GM18526 (cell line): ENCODE measurements around the gene C11orf52.

Source experiments
- POLR2A ChIP-seq: IDR thresholded peaks from 3 replicates; pipeline ENCODE4 v1.6.1; 2011; ENCODE audit not compliant: insufficient read length; ENCODE audit errors: extremely low read depth

Gene C11orf52, protein sequence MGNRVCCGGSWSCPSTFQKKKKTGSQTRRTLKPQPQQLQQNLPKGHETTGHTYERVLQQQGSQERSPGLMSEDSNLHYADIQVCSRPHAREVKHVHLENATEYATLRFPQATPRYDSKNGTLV

GRCh38 chr11:111918390-111919256, at the start of gene C11orf52:
C11orf52 (plus strand) TSS chr11:111918913; CDS start chr11:111918973, 60 bp downstream.
- no peak for TF ChIP-seq POLR2A

GRCh38 chr11:111870113-111870512, 48.6 kb upstream of the C11orf52 start:
- no peak for TF ChIP-seq POLR2A

DNA sequence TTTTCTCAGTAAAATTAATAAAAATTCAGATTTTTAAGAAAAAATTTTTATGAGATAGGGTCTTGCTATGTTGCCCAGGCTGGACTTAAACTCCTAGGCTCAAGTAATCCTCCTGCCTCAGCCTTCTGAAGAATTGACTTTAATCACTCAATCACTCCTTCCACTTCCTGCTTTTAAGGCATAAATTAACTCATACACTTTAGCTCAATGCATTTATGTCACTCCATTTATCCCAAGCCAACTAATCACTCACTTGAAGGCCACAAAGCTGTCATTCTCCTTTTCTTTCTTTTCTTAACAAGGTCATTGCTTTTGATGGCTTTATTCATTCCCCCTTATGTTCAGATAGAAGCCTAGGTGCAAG, 48.2 kb upstream of the C11orf52 start:
- TF ChIP-seq POLR2A = no peak

DNA sequence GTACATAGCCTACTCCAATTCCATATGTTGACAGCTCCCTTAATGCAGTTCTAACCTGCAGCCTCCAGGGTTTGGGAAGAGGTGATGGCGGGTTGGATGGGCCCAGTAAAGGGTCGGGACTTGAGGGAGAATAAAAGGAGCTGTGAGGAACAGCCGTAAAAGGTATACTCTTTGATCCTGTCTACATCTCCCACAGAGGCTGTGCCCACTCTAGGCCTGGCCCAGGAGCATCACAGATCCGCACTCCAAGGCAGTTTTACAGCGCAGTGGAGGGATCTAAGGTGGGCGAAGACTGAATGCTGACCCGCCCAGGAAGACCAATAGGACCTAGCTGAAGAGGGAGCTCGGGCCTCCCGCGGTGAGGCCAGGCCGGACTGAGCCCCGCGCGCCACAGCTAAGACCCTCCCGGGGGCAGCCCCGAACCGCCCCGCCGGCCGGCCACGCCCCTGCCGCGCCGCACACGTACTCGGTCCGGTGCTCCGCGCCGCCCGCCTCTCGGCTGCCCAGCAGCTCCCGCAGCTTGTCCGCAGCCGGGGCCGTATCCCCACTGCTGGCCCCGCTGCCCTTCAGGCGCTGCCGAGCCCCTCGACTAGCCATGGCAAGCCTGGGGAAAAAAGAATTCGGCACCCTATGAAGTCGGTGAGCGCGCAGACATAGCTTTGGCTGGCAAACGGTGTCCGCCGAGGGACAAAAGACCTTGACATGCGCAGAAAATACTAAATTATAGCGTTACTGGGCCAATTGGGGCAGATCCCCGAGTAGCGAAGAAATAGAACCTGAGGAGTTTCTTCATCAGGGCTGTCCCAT, 47.6 kb upstream of the C11orf52 start, which contains the start of gene ALG9:
Gene ALG9 (minus strand): TSS at position 696 of the 807 bp plus-strand sequence. CDS start 99 bp downstream, at position 597.
- TF ChIP-seq POLR2A = peak; percentile 56

DNA sequence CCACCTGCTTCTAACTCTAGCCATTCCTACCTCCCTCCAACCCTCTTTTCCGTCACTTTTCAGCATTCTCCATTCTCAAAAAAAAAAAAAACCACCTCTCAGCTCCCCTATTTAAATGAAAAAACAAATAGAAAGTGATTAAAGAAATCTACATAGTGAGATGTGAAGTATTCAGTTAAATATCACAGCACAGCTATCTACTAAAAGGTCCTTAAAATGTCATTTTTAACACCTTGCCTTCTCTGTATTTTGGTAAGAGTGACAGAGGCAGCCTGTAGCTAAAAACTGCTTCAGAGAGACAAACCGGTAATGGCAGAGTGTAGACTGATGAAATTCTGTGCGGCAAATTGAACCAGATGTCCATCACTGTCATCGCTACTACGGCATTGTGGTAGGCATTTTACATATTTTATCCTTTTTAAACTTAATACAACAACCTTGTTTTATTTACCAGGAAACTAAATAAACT, 47.0 kb upstream of the C11orf52 start:
- no peak for TF ChIP-seq POLR2A

- no peak for TF ChIP-seq POLR2A
Observed at GRCh38 chr11:111878385-111878848, 40.3 kb upstream of the C11orf52 start.

- peak; percentile 69 for TF ChIP-seq POLR2A
Observed at GRCh38 chr11:111878849-111879636, 39.7 kb upstream of the C11orf52 start, which contains the start of the genes CFAP68 and FDXACB1. CFAP68 (plus strand) TSS chr11:111879541; CDS start chr11:111879561, 20 bp downstream. FDXACB1 (minus strand) TSS chr11:111879165; CDS start chr11:111879132, 33 bp downstream.

DNA sequence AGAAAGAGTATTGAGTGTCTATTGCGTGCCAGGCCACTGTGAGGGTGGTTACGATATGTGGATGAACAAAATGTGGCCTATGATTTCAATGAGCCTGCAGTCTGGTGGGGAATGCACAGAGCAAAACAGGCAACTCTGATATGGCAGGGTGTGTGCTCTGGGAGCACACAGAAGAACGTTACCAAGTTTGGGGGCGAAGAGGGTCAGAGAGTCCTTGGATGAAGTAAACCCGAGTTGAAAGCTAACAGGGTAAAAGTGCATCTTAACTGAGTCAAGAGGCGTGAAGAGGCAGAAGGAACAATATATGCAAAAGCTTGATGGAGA, 39.1 kb upstream of the C11orf52 start:
- no peak for TF ChIP-seq POLR2A

DNA sequence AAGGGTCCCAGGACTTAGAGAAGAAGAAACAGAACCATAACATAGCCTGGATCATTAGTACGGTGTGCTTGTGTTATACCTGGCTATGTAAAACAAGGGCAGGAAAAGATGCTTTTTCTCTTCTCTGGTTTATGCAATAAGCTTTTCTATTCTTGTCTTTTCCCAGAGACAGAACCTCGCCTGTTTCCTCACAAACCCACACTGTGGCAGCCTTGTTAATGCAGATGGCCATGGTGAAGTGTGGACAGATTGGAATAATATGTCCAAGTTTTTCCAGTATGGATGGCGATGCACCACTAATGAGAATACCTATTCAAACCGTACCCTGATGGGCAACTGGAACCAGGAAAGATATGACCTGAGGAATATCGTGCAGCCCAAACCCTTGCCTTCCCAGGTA, 36.5 kb upstream of the C11orf52 start:
- no peak for TF ChIP-seq POLR2A

DNA sequence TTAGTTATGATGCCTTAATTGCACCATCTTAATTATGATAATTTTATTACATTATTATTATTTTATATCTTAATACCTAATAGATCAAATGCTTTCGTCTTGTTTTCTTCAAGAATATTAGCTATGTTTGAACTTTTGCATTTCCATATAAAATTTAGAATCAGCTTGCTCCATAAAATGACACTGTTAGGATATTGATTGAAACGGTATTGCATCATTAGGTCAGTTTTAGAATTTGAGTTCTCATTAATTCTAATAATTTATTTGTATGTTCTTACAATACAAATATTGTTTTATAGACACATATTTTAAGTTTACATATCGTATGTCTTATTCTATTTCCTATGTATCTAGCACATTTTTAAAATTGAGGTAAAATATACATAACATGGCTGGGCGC, 32.7 kb upstream of the C11orf52 start:
- no peak for TF ChIP-seq POLR2A

DNA sequence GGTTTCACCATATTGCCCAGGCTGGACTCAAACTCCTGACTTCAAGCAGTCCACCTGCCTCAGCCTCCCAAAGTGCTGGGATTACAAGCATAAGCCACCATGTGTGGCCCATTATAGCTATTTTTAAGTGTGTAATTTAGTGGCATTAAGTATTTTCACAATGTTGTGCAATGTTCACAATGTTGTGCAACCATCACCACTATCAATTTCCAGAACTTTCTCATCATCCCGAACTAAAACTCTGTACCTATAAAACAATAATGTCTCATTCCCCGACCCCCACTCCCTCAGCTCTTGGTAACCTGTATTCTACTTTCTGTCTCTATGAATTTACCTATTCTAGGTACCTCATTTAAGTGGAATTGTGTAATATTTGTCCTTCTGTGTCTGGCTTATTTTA, 31.9 kb upstream of the C11orf52 start:
- TF ChIP-seq POLR2A = no peak

DNA sequence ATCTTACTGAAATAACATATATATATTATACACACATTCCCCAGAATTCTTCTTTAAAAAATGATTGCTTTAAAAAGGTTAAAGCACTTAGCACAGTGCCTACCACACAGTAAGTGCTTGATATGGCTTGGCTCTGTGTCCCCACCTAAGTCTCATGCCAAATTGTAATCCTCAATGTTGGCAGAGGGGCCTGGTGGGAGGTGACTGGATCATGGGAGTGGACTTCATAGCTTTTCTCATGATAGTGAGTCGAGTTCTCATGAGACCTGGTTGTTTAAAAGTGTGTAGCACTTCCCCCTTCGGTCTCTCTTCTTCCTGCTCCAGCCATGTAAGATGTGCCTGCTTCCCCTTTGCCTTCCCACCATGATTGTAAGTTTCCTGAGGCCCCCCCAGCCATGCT, 13.3 kb upstream of the C11orf52 start:
- no peak for TF ChIP-seq POLR2A

DNA sequence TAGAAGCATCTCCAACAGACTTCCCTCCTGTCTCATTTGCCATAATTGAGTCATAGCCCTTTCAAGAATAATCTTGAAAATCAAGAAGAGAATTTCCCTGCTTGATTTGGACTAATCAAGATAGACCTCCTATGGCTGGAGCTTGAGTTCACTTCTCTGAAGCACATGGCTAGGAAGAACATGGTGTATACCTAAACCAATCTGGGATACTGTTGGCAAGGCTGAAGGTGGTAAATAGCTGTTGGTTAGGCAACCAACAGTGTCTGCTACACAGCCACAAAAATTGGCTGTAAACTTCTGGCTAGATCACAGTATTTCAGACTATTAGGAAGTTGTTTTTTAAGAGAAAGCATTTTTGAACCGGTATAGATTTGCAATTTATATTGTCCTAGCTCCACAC, 12.0 kb upstream of the C11orf52 start:
- TF ChIP-seq POLR2A = no peak

DNA sequence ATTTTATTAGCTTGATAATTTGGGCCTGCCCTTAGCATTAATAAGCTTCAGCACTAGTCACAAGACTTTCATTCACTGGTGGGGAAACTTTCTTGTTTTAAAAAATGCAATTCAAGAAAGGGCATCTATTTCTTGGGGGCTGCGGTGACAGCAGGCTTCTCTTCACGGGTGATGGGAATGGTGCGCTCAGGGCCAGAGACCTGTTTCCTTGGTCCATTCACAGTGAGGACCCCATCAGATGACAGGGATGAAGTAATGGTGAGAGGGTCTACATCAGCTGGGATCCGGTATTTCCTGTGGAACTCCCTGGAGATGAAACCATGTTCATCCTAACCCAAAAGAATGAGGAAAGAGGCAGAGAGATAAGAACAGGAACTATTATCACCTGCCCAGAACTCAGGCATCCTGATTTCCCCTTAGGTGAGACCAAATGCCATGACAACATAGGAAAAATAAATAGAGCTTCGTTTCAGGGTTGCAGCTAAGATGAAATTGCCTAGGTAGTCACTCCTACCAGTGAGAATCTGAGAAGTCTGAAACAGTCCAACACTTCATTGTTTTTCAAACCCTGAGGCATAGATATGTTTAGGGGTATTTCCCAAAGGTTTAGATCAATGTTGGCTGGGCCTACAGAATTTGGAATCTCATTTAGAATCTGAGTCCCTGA, 9.9 kb upstream of the C11orf52 start:
- TF ChIP-seq POLR2A = no peak
